OCI-LY7 (cell line): ENCODE data around the gene SDHAF4. TPM values are rescaled to one million over a fixed set of nuclear protein-coding genes. Genes with fewer than 3 reads are reported as not detected.

Source experiments
- BruUV-seq: library from RNA; stranded (reverse); fragments of 400-500 nt; replicated peaks from 2 replicates; lab custom pipeline; 2021; lab: Mats Ljungman, UMichigan
- CTCF ChIA-PET: fragments of 300-600 bp; sonication (Branson Sonifier 250); formaldehyde crosslinking; loops from one replicate; lab custom pipeline; 2022; ENCODE audit warnings: antibody characterized with exemption; ENCODE audit not compliant: unreplicated experiment; lab: Charles Lee
- POLR2A ChIA-PET: fragments of 300-600 bp; sonication (Branson Sonifier 250); formaldehyde crosslinking; loops from one replicate; lab custom pipeline; 2022; ENCODE audit warnings: antibody characterized with exemption; lab: Charles Lee
- DNase-seq: peaks from one replicate; pipeline ENCODE4 v3.0.0-alpha.2; 2015; ENCODE audit warnings: low spot score
- H2AFZ ChIP-seq: fragments of 200-600 bp; sonication (generic), shearing (Covaris generic); 2 replicates; pipeline ENCODE4 v1.6.1; 2014; ENCODE audit warnings: mild to moderate bottlenecking, antibody characterized with exemption, low read length, moderate library complexity
- H3K27ac ChIP-seq: fragments of 200-600 bp; sonication (generic); 2 replicates; pipeline ENCODE4 v1.5.1; 2014; ENCODE audit warnings: mixed run types, low read depth, mild to moderate bottlenecking, moderate library complexity, low read length, inconsistent platforms; ENCODE audit not compliant: poor library complexity, severe bottlenecking
- H3K36me3 ChIP-seq: fragments of 200-600 bp; sonication (generic); 2 replicates; pipeline ENCODE4 v1.6.1; 2014; ENCODE audit warnings: mild to moderate bottlenecking, antibody characterized with exemption, low read length, moderate library complexity, mixed read lengths; ENCODE audit not compliant: insufficient read depth
- H3K4me1 ChIP-seq: fragments of 200-600 bp; sonication (generic); 2 replicates; pipeline ENCODE4 v1.5.1; 2014; ENCODE audit warnings: mild to moderate bottlenecking, low read length; ENCODE audit not compliant: insufficient read depth, poor library complexity, severe bottlenecking
- H3K4me2 ChIP-seq: fragments of 200-600 bp; sonication (generic); 2 replicates; pipeline ENCODE4 v1.6.1; 2014; ENCODE audit warnings: mild to moderate bottlenecking, low read length
- H3K4me3 ChIP-seq: fragments of 200-600 bp; sonication (generic); 2 replicates; pipeline ENCODE4 v1.5.1; 2014; ENCODE audit warnings: mild to moderate bottlenecking, low read depth, low read length; ENCODE audit not compliant: poor library complexity, severe bottlenecking
- H3K79me2 ChIP-seq: fragments of 200-600 bp; sonication (generic); 2 replicates; pipeline ENCODE4 v1.6.1; 2016; ENCODE audit warnings: low read depth, mild to moderate bottlenecking, low read length, moderate library complexity, mixed read lengths; ENCODE audit not compliant: insufficient read depth
- H3K9me2 ChIP-seq: fragments of 200-600 bp; sonication (generic); 2 replicates; pipeline ENCODE4 v1.6.1; 2016; ENCODE audit warnings: mild to moderate bottlenecking, low read length, mixed read lengths; ENCODE audit not compliant: insufficient read depth
- H3K9me3 ChIP-seq: fragments of 200-600 bp; sonication (generic); 2 replicates; pipeline ENCODE4 v1.6.1; 2014; ENCODE audit warnings: mild to moderate bottlenecking, mixed run types, low read length, mixed read lengths
- H4K20me1 ChIP-seq: fragments of 200-600 bp; sonication (generic); 2 replicates; pipeline ENCODE4 v1.6.1; 2014; ENCODE audit warnings: mild to moderate bottlenecking, antibody characterized with exemption, low read length, moderate library complexity, mixed read lengths; ENCODE audit not compliant: insufficient read depth
- EZH2phosphoT487 ChIP-seq: fragments of 200-600 bp; sonication (generic); IDR thresholded peaks from 2 replicates; pipeline ENCODE4 v1.6.1; 2018; ENCODE audit warnings: low read depth, borderline replicate concordance, mild to moderate bottlenecking, mixed run types, antibody characterized with exemption, low read length, moderate library complexity, mixed read lengths
- intact Hi-C: fragments of 100-400 bp; cut with micrococcal nuclease; formaldehyde crosslinking; loops from one replicate; pipeline ENCODE4 v1.10.0; 2022; ENCODE audit not compliant: unreplicated experiment
- total RNA-seq, 2 experiments: library from RNA; depleted of rRNA in 1 of 2; stranded (reverse); fragments of >200 nt in 1 of 2; shearing (Covaris generic) in 1 of 2; gene quantifications; 2 replicates each; pipeline ENCODE4 v1.2.3, GENCODE V29; 2014 to 2022
- TF ChIP-seq, protein P1 (sequence below): fragments of 200-600 bp; sonication (generic); conservative IDR thresholded peaks from 2 replicates; pipeline ENCODE4 v1.5.1; 2014; ENCODE audit warnings: mild to moderate bottlenecking, antibody characterized with exemption, low read length, moderate library complexity, mixed read lengths

Gene SDHAF4
- total RNA-seq, 2 experiments from 2014 or later: 10.4 to 15.4 TPM

DNA sequence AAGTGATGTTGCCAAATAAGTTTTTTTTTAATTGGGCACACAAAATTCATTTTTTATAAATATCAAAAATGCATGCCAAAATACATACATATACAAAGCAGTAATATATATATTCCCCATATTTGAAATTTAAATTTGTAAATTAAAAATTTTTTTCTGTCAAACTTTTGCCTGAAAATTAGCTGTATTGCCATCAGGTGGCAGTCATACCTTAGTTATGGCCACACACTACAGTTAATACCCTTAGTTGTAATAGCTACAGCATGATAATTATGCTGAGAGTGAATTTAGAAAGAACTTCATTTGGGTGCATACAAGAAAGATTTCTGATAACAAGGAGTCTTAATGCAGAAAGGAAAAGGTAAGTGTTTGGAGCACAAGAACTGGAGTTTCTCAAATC is 46.2 kb upstream of the SDHAF4 start:
- DNase-seq: peak; percentile 27
- Histone ChIP-seq H3K4me1 (no peaks in the 10 kb centered on the region), H2AFZ (no peak overlapping the region), H3K4me3 (no peak overlapping the region), H3K27ac (no peak overlapping the region), H3K9me2 (no peaks in the 10 kb centered on the region), H4K20me1 (no peaks in the 10 kb centered on the region), H3K79me2 (no peaks in the 10 kb centered on the region), H3K4me2 (no peak overlapping the region), H3K9me3 (no peaks in the 10 kb centered on the region), H3K36me3 (peaks cover 10% of the 10 kb centered on the region)
- ChIA-PET POLR2A (interaction anchor here (0.7 to 1.0 kb wide), 3 partner anchors 24 to 190 kb away, joined by 3 to 4 read pairs (median 4); no protein-coding TSS in a partner anchor), CTCF (no interaction called here)
- no TSS peak for BruUV-seq
- intact Hi-C loops: loop anchor here (2.0 kb wide), 2 partner anchors 166 to 364 kb away; no protein-coding TSS in a partner anchor
- no peak for TF ChIP-seq EZH2phosphoT487
- TF ChIP-seq, protein P1, sequence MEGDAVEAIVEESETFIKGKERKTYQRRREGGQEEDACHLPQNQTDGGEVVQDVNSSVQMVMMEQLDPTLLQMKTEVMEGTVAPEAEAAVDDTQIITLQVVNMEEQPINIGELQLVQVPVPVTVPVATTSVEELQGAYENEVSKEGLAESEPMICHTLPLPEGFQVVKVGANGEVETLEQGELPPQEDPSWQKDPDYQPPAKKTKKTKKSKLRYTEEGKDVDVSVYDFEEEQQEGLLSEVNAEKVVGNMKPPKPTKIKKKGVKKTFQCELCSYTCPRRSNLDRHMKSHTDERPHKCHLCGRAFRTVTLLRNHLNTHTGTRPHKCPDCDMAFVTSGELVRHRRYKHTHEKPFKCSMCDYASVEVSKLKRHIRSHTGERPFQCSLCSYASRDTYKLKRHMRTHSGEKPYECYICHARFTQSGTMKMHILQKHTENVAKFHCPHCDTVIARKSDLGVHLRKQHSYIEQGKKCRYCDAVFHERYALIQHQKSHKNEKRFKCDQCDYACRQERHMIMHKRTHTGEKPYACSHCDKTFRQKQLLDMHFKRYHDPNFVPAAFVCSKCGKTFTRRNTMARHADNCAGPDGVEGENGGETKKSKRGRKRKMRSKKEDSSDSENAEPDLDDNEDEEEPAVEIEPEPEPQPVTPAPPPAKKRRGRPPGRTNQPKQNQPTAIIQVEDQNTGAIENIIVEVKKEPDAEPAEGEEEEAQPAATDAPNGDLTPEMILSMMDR: peak; percentile 76

DNA sequence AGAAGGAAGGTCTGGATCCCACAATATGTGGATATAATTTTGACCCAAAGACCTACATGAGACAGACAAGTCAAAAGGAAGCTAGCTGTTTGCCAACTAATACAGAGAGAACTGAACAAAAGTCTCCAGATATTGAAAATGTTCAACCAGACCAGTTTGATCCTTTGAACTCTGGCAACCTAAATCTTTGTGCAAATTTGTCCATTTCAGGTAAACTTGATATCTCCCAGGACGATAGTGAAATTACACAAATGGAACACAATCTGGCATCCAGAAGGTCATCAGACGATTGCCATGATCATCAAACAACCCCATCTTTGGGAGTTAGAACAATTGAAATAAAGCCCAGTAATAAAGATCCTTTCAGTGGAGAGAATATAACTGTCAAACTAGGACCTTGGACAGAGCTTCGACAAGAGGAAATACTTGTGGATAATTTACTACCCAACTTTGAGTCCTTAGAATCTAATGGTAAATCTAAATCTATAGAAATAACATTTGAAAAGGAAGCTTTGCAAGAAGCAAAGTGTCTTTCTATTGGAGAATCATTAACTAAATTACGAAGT is 41.9 kb upstream of the SDHAF4 start:
- Histone ChIP-seq H3K4me1 (no peaks in the 10 kb centered on the region), H3K4me3 (no peak overlapping the region), H3K79me2 (no peaks in the 10 kb centered on the region), H3K27ac (no peak overlapping the region), H4K20me1 (no peaks in the 10 kb centered on the region), H3K9me3 (no peaks in the 10 kb centered on the region), H3K4me2 (no peak overlapping the region), H3K36me3 (peaks cover 25% of the 10 kb centered on the region), H3K9me2 (no peaks in the 10 kb centered on the region), H2AFZ (no peak overlapping the region)
- TF ChIP-seq, protein P1: no peak
- TF ChIP-seq EZH2phosphoT487: no peak
- CTCF ChIA-PET: no interaction called here
- DNase-seq: no peak
- BruUV-seq: no TSS peak
- intact Hi-C loops: no loop called here
- POLR2A ChIA-PET: interaction anchor here (0.6 to 0.7 kb wide), 2 partner anchors 138 to 173 kb away, joined by 3 read pairs; no protein-coding TSS in a partner anchor

DNA sequence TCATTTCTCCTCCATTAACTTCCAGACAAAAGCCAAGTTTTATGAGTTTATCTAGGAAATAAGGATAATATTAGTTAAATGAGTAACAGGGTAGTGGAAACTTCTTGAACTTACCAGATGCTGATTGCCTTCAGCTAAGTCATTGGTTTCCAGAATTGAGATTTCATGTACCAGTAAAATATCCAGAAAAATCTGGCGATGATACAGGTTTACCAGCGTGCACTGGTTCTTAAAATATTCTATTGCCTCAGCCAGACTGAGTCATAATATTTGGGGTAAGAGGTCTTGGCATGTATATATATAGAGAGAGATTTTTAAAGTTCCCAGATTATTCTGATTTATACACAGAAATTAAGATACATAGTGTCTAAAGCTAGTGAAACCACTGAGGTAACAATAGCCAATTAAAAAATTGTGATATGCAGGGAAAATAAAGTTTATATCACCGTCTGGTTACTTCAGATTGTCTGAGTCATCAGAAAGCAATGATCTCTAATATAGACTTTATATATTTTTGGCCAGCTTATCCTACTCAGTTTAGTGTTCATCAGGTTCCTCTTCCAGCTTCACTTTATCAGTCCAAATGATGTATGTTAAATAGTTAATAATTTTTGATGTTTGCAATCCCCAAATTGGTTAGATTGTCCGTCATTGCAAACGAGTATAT is 39.5 kb upstream of the SDHAF4 start:
- ChIA-PET CTCF (no interaction called here), POLR2A (interaction anchor here (0.6 to 0.7 kb wide), 2 partner anchors 31 to 141 kb away, joined by 3 to 6 read pairs; no protein-coding TSS in a partner anchor)
- no peak overlapping the region for H2AFZ ChIP-seq
- no peak overlapping the region for H3K4me3 ChIP-seq
- no peaks in the 10 kb centered on the region for H3K9me3 ChIP-seq
- peaks cover 25% of the 10 kb centered on the region for H3K36me3 ChIP-seq
- TF ChIP-seq, protein P1: no peak
- no peak for TF ChIP-seq EZH2phosphoT487
- H3K79me2 ChIP-seq: no peaks in the 10 kb centered on the region
- H3K9me2 ChIP-seq: no peaks in the 10 kb centered on the region
- H3K4me2 ChIP-seq: no peak overlapping the region
- no TSS peak for BruUV-seq
- no peak overlapping the region for H3K27ac ChIP-seq
- DNase-seq: no peak
- no peaks in the 10 kb centered on the region for H4K20me1 ChIP-seq
- intact Hi-C loops: no loop called here
- peaks cover 6% of the 10 kb centered on the region for H3K4me1 ChIP-seq
